Measurements from ENCODE around the gene SLC6A11. TPM values are rescaled to one million over a fixed set of nuclear protein-coding genes. Genes with fewer than 3 reads are reported as not detected.

SLC6A11 gene
- polyA plus RNA-seq, 1 donor (not counting 4 experiments of a cell fraction or from before 2014, with no cell fraction given): 9.8 TPM

GRCh38 chr3:10962481-10963036 is 146.5 kb downstream of the SLC6A11 start:
- no peak for TF ChIP-seq EZH2 (IDR thresholded peaks at IDR 0.05; ENCODE audit: low read length)
- TF ChIP-seq CTCF (optimal IDR thresholded peaks at IDR 0.05 in 1 of 3, IDR thresholded peaks at IDR 0.05 in 1 of 3, conservative IDR thresholded peaks at IDR 0.05 in 1 of 3; ENCODE audit: extremely low read depth in 1 of 3, insufficient read depth in 2 of 3, low read length in 3 of 3): no peak
- Histone ChIP-seq H2AFZ (ENCODE audit: control insufficient read depth, low read length) (no peak overlapping the region), H3K4me2 (ENCODE audit: control insufficient read depth, extremely low read depth, insufficient read depth, low read depth, low read length) (no peak overlapping the region), H3K9me1 (ENCODE audit: control insufficient read depth, extremely low read depth, insufficient read depth, low read length) (no peaks in the 10 kb centered on the region), H3K4me1 (ENCODE audit: control insufficient read depth, extremely low read depth, insufficient read depth, low read length) (no peaks in the 10 kb centered on the region), H3K27me3 (ENCODE audit: control insufficient read depth, extremely low read depth, insufficient read depth, low read length) (peaks cover 34% of the 10 kb centered on the region), H3K36me3 (ENCODE audit: control insufficient read depth in 2 of 2, extremely low read depth in 1 of 2, insufficient read depth in 2 of 2, low read length in 2 of 2) (no peaks in the 10 kb centered on the region), H4K20me1 (ENCODE audit: control insufficient read depth, extremely low read depth, insufficient read depth, low read length) (no peaks in the 10 kb centered on the region), H3K27ac (ENCODE audit: control insufficient read depth, insufficient read depth, low read length) (no peak overlapping the region), H3K4me3 (ENCODE audit: control insufficient read depth in 2 of 3, extremely low read depth in 1 of 3, insufficient read depth in 2 of 3, low read depth in 1 of 3, low read length in 3 of 3) (no peak overlapping the region), H3K79me2 (ENCODE audit: control insufficient read depth, insufficient read depth, low read length) (no peaks in the 10 kb centered on the region), H3K9ac (ENCODE audit: control insufficient read depth, extremely low read depth, insufficient read depth, low read length) (no peak overlapping the region), H3K9me3 (ENCODE audit: control insufficient read depth, low read depth, low read length) (no peaks in the 10 kb centered on the region)
- DNase-seq (ENCODE audit: low read depth, low spot score) (no peak), FAIRE-seq (no peak)
- dilution Hi-C loops (cut with MboI; ENCODE audit: extremely low pct_ligation_motif_present, low sequenced_read_pairs): loop anchor here (10.0 kb wide), 1 partner anchor 242 kb away; no protein-coding TSS in a partner anchor

- Histone ChIP-seq H3K79me2 (ENCODE audit: control insufficient read depth, insufficient read depth, low read length) (no peaks in the 10 kb centered on the region), H3K27me3 (ENCODE audit: control insufficient read depth, extremely low read depth, insufficient read depth, low read length) (peaks cover 45% of the 10 kb centered on the region), H3K9ac (ENCODE audit: control insufficient read depth, extremely low read depth, insufficient read depth, low read length) (no peak overlapping the region), H3K9me3 (ENCODE audit: control insufficient read depth, low read depth, low read length) (no peaks in the 10 kb centered on the region), H3K27ac (ENCODE audit: control insufficient read depth, insufficient read depth, low read length) (no peak overlapping the region), H3K4me2 (ENCODE audit: control insufficient read depth, extremely low read depth, insufficient read depth, low read depth, low read length) (no peak overlapping the region), H3K9me1 (ENCODE audit: control insufficient read depth, extremely low read depth, insufficient read depth, low read length) (no peaks in the 10 kb centered on the region), H3K4me1 (ENCODE audit: control insufficient read depth, extremely low read depth, insufficient read depth, low read length) (no peaks in the 10 kb centered on the region), H4K20me1 (ENCODE audit: control insufficient read depth, extremely low read depth, insufficient read depth, low read length) (no peaks in the 10 kb centered on the region), H2AFZ (ENCODE audit: control insufficient read depth, low read length) (no peak overlapping the region), H3K4me3 (ENCODE audit: control insufficient read depth in 2 of 3, extremely low read depth in 1 of 3, insufficient read depth in 2 of 3, low read depth in 1 of 3, low read length in 3 of 3) (no peak overlapping the region), H3K36me3 (ENCODE audit: control insufficient read depth in 2 of 2, extremely low read depth in 1 of 2, insufficient read depth in 2 of 2, low read length in 2 of 2) (no peaks in the 10 kb centered on the region)
- FAIRE-seq: no peak
- dilution Hi-C loops (cut with MboI; ENCODE audit: extremely low pct_ligation_motif_present, low sequenced_read_pairs): loop anchor here (10.0 kb wide), 1 partner anchor 240 kb away; no protein-coding TSS in a partner anchor
- TF ChIP-seq EZH2 (IDR thresholded peaks at IDR 0.05; ENCODE audit: low read length) (no peak), CTCF (optimal IDR thresholded peaks at IDR 0.05 in 1 of 3, IDR thresholded peaks at IDR 0.05 in 1 of 3, conservative IDR thresholded peaks at IDR 0.05 in 1 of 3; ENCODE audit: extremely low read depth in 1 of 3, insufficient read depth in 2 of 3, low read length in 3 of 3) (no peak)
- DNase-seq (ENCODE audit: low read depth, low spot score): no peak
Measured at GRCh38 chr3:10964537-10965167, 148.6 kb downstream of the SLC6A11 start.
